Measurements from ENCODE around the gene PRKD1.
"Not testable (repeated sequence)": the region's sequence is repeated elsewhere in the genome, so short reads cannot be mapped to it uniquely, and the experiment has no call there.

The PRKD1 gene

GRCh38 chr14:29900609-29901350 lies 26.9 kb downstream of the PRKD1 start:
- no peak for DNase-seq (ENCODE audit: low spot score)

DNA sequence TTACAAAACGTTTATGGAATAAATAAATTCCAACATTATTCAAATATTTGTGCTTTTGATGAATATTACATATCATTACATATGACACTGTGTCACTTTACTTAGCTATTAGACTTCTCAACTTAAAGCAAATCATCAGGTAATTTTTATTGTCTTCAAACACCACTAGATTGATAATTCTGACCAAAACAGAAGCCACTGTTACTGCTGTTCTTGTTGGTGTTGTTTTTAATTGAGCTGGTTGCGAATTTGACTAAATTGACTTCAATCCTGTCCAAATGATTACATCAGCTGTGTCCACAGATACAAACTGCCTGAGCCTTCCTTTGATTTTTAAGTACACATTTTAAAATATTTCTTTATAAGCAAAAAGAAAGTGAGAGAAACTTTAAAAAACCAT lies 29.2 kb downstream of the PRKD1 start:
- no peak for DNase-seq (ENCODE audit: low spot score)

- no peak for DNase-seq (ENCODE audit: low spot score)
Observed at GRCh38 chr14:29897181-29897580, 30.5 kb downstream of the PRKD1 start.

DNA sequence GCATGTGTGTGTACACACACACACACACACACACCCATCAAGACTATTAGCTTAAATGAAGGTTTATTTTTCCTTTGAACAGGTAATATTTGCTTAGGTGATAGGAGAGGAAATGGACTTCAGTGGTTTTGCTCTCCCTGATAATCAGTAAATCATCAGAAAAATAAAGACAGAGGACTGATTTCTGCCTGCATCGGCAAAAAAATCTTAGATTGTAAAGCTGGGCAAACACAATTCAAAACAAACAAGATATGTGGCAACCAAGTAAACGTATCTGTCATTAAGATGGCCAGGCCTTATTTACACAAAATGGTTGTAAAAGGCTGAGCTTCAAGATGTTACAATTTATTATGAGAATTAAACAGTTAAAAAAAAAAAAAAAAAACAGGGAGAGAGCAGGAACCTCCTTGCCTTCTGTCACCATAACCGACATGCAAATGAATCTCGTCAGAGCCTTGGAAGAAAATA lies 31.3 kb downstream of the PRKD1 start:
- DNase-seq (ENCODE audit: low spot score) = no peak

DNA sequence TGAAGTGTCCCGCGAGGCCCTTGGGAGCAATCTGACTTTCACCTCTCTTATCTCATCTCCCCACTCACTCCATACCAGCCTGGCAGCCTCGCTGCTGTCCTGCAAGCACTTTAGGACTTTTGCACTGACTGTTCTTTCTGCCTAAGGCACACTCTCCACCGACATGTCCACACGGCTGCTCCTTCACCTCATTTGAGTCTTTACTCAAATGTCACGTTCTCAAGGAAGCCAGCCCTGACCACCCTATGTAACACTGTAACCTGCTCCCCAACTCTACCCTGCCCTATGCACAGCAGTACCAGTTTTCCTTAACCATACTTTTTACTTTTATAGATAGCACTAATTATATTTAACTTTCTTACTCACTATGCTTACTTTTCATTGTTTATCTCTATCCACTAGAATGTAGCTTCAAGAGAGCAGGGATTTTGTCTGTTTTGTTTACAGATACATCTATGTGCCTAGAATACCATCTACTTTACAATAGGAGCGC lies 32.0 kb downstream of the PRKD1 start:
- no peak for DNase-seq (ENCODE audit: low spot score)

- DNase-seq (ENCODE audit: low spot score) = no peak
Observed at GRCh38 chr14:29893989-29894388, 33.7 kb downstream of the PRKD1 start.

DNA sequence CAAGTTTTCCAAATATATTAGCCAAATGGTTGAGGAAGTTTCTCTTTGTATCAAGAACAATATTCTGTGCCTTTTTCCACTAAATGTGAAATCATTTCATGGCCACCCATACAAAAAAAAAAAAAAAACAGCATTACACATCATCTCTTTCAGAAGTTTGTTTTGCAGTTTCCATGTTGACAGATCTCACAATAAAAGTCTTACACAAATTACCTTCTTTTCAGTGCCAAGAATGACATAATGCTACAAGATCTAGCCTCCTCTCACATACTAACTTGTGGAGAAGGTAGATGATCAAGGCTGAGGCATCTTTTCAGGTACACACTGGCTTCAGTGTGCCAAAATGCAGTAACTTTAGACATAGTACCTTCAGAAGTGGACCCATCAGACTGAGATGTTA lies 35.3 kb downstream of the PRKD1 start:
- DNase-seq (ENCODE audit: low spot score) = no peak

GRCh38 chr14:29885988-29886387 lies 41.7 kb downstream of the PRKD1 start:
- DNase-seq (ENCODE audit: low spot score) = no peak

DNA sequence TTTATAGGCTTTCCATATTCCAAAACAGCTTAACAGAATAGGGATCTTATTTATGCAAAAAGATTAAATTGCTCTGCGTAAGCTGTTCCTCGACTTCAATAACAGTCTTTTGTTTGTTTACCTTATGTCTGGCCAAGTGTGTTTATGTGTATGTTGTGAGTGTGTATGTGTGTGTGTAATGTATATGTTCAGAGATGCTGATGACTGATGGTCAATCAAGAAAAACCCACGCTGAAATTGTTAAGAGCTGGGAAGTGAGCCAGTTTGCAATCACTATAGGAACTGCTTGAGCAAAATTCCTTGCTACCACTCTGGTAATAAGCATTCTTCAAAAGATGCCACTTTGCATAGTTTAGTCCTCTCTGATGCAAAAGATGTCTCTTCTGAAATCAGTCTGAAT lies 59.6 kb downstream of the PRKD1 start:
- no peak for DNase-seq (ENCODE audit: low spot score)

GRCh38 chr14:29865299-29865698 lies 62.3 kb downstream of the PRKD1 start:
- no peak for DNase-seq (ENCODE audit: low spot score)

- no peak for DNase-seq (ENCODE audit: low spot score)
Observed at GRCh38 chr14:29861996-29862395, 65.7 kb downstream of the PRKD1 start.

- DNase-seq (ENCODE audit: low spot score) = no peak
Observed at GRCh38 chr14:29858299-29858698, 69.3 kb downstream of the PRKD1 start.

GRCh38 chr14:29857551-29857950 lies 70.1 kb downstream of the PRKD1 start:
- no peak for DNase-seq (ENCODE audit: low spot score)

- DNase-seq (ENCODE audit: low spot score) = no peak
Observed at GRCh38 chr14:29856516-29856915, 71.1 kb downstream of the PRKD1 start.

- DNase-seq (ENCODE audit: low spot score) = not testable (repeated sequence)
Observed at GRCh38 chr14:29853691-29854090, 74.0 kb downstream of the PRKD1 start.

DNA sequence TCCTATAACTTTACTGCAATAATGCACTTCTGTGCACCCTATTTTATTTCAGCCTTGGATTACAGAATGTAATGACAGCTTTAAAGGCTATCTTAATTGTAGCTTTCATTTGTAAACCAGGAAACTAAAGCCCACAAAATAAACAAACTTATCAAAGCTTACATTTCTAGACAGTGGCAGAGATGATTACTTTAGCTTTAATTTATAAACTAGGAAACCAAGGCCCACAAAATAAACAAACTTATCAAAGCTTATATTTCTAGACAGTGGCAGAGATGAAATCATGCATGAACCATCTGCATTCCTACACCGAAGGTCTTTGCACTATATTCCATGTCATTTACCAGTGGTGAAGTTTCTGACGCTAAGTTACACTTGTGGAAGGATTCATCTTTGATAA lies 74.4 kb downstream of the PRKD1 start:
- no peak for DNase-seq (ENCODE audit: low spot score)

DNA sequence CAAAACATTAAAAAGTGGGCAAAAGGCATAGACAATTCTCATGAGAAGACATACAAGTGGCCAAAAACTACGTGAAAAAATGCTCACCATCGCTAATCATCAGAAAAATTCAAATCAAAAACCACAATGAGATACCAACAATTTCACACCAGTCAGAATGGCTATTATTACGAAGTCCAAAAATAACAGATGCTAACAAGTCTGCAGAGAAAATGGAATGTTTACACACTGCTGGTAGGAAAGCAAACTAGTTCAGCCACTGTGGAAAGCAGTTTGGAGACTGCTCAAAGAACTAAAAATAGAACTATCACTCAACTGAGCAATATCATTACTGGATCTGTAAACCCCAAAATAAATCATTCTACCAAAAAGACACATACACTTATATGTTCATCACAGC lies 76.2 kb downstream of the PRKD1 start:
- no peak for DNase-seq (ENCODE audit: low spot score)

DNA sequence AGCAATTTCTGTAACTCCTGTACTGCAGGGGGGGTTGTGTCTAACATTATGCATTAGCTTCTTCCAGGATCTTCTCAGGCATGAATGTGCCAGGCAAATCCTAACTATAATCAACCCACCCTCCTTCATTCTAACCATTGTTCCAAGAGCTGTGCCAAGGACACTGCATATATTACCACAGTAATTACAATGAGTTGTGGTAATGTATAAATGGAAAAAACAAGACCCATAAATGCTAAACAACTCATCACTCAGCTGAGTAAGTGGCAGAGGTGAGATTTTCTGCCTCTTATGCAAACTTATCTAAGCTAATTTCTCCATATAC lies 80.6 kb downstream of the PRKD1 start:
- DNase-seq (ENCODE audit: low spot score) = no peak

DNA sequence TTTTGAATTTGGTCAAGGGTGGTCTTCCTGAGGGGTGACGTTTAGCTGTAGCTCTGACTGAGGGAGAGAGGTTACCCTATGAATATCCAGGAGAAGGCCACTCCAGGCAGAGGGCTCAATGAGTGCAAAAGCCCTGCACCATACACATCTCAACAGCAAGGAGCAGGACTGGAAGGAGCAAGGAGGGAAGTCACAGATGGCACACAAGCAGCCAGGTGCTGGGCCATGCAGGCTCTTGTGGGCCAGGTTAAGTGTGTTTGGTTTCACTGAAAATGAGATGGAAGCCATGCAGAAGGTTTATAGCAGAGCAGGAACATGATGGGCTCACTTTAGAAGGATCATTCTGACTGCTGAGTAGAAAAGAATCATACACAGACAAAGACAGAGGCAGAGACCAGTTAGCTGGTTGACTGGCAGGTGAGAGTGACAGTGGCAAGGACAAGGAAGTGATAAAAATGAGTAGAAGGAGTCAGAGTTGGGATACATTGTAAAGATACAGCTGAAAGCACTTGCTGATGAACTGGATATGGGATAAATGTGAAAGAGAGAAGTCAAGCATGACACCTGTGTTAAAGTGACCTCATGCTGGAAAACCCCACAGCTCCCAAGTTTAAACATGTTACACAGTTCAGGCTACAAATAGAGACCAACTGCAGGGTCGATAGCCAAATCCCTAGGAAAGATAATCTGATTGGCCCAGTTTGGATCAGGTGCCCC lies 81.2 kb downstream of the PRKD1 start:
- no peak for DNase-seq (ENCODE audit: low spot score)

GRCh38 chr14:29843981-29844380 lies 83.7 kb downstream of the PRKD1 start:
- DNase-seq (ENCODE audit: low spot score) = no peak

DNA sequence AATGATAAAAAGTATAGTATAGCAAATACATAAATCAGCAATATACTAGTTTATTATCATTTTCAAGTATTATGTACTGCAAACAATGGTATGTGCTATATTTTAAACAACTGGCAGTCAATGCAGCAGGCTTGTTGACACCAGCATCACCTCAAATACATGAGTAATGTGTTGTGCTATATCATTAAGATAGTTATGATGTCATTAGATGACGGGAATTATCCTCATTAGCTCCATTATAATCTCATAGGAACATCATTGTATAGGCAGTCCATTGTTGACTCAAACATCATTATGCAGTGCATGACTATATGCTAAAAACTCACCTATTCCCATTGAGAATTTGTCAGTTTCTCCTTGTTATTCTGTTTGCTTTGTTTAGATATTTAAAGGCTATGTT lies 85.4 kb downstream of the PRKD1 start:
- DNase-seq (ENCODE audit: low spot score) = no peak

GRCh38 chr14:29840369-29840892 lies 87.2 kb downstream of the PRKD1 start:
- not testable (repeated sequence) for DNase-seq (ENCODE audit: low spot score)

GRCh38 chr14:29839691-29840090 lies 88.0 kb downstream of the PRKD1 start:
- not testable (repeated sequence) for DNase-seq (ENCODE audit: low spot score)
